HCT116 (cell line): ENCODE data around the gene IL18. TPM values are rescaled to one million over a fixed set of nuclear protein-coding genes. Genes with fewer than 3 reads are reported as not detected.

Experiments
- ATAC-seq: fragments of 200-7000 bp; cut with Tn5 transposase; 2 replicates; pipeline ENCODE4 v1.9.1; 2020; ENCODE audit warnings: mild to moderate bottlenecking, moderate library complexity
- BruUV-seq: library from RNA; stranded (reverse); fragments of 400-500 nt; replicated peaks from 2 replicates; lab custom pipeline; 2021; lab: Mats Ljungman, UMichigan
- CTCF ChIA-PET: fragments of 300-600 bp; sonication (Branson Sonifier 250); formaldehyde crosslinking; loops from one replicate; lab custom pipeline; 2021; ENCODE audit warnings: antibody characterized with exemption; lab: Charles Lee
- POLR2A ChIA-PET: fragments of 300-600, 350-600 bp; sonication (Branson Sonifier 250); formaldehyde crosslinking; loops from one replicate; lab custom pipeline; 2021; ENCODE audit warnings: antibody characterized with exemption; lab: Charles Lee
- RAD21 ChIA-PET, 2 experiments: fragments of 300-600 bp; sonication (Branson Sonifier 250); formaldehyde crosslinking; loops; one replicate each; lab custom pipeline; 2023; ENCODE audit warnings: low total read pairs in 2 of 2; ENCODE audit not compliant: uncharacterized antibody in 2 of 2, unreplicated experiment in 2 of 2, low non-redundant PET in 1 of 2; lab: Charles Lee
- DNase-seq: peaks from one replicate; pipeline ENCODE4 v3.0.0-alpha.2; 2010; ENCODE audit warnings: low read depth, low spot score
- H2AFZ ChIP-seq: fragments of 200-600 bp; shearing (Covaris generic), sonication (generic); 2 replicates; pipeline ENCODE4 v1.6.1; 2017; ENCODE audit warnings: low read depth, mixed run types, mixed read lengths, antibody characterized with exemption, low read length; ENCODE audit not compliant: poor library complexity, severe bottlenecking
- H3K27ac ChIP-seq: 2 replicates; pipeline ENCODE4 v1.5.1; 2012; ENCODE audit warnings: low read depth, low read length
- H3K27me3 ChIP-seq: fragments of 200-600 bp; sonication (generic); 2 replicates; pipeline ENCODE4 v1.6.1; 2016; ENCODE audit warnings: mixed run types, low read length, mixed read lengths; ENCODE audit not compliant: insufficient read depth
- H3K36me3 ChIP-seq, 2 experiments: fragments of 200-500 bp in 1 of 2; fragments of 200-600 bp in 1 of 2; sonication (Bioruptor generic) in 1 of 2; sonication (generic) in 1 of 2; 2 replicates each; pipeline versions ENCODE4 v1.5.1 to v1.6.1; 2014 to 2016; ENCODE audit warnings: low read length in 2 of 2, inconsistent platforms in 1 of 2, mixed read lengths in 1 of 2, mixed run types in 1 of 2; ENCODE audit not compliant: insufficient read depth in 2 of 2, control insufficient read depth in 1 of 2
- H3K4me1 ChIP-seq, 2 experiments: fragments of 200-600 bp in 1 of 2; sonication (generic) in 1 of 2; 2 replicates each; pipeline versions ENCODE4 v1.5.1 to v1.6.1; 2012 to 2017; ENCODE audit warnings: low read length in 2 of 2, inconsistent platforms in 1 of 2, mild to moderate bottlenecking in 1 of 2, mixed read lengths in 1 of 2, mixed run types in 1 of 2, moderate library complexity in 1 of 2; ENCODE audit not compliant: insufficient read depth in 2 of 2, control insufficient read depth in 1 of 2
- H3K4me2 ChIP-seq: fragments of 200-600 bp; sonication (generic); 2 replicates; pipeline ENCODE4 v1.6.1; 2017; ENCODE audit warnings: mixed run types, low read length, mixed read lengths
- H3K4me3 ChIP-seq, 2 experiments: fragments of 200-600 bp in 1 of 2; sonication (generic) in 1 of 2; replicated peaks in 1 of 2; 2 replicates each; pipeline ENCODE4 v1.5.1; 2011 to 2016; ENCODE audit warnings: low read length in 2 of 2, control low read depth in 1 of 2, low read depth in 1 of 2, mild to moderate bottlenecking in 1 of 2, mixed read lengths in 1 of 2, mixed run types in 1 of 2
- H3K79me2 ChIP-seq: fragments of 200-600 bp; sonication (generic); 2 replicates; pipeline ENCODE4 v1.6.1; 2017; ENCODE audit warnings: mild to moderate bottlenecking, mixed run types, low read length, moderate library complexity, mixed read lengths; ENCODE audit not compliant: insufficient read depth
- H3K9ac ChIP-seq: fragments of 200-600 bp; sonication (generic); 2 replicates; pipeline ENCODE4 v1.6.1; 2016; ENCODE audit warnings: low read length, mixed read lengths
- H3K9me2 ChIP-seq: fragments of 200-600 bp; sonication (generic), shearing (Covaris generic); 2 replicates; pipeline ENCODE4 v1.6.1; 2017; ENCODE audit warnings: mixed run types, mild to moderate bottlenecking, moderate library complexity; ENCODE audit not compliant: insufficient read depth
- H3K9me3 ChIP-seq, 2 experiments: fragments of 200-500 bp in 1 of 2; fragments of 200-600 bp in 1 of 2; sonication (Bioruptor generic) in 1 of 2; sonication (generic) in 1 of 2; 2 replicates each; pipeline ENCODE4 v1.6.1; 2014 to 2017; ENCODE audit warnings: low read length in 2 of 2, mixed read lengths in 2 of 2, inconsistent platforms in 1 of 2, low read depth in 1 of 2, mild to moderate bottlenecking in 1 of 2, mixed run types in 1 of 2, moderate library complexity in 1 of 2; ENCODE audit not compliant: control insufficient read depth in 1 of 2, insufficient read depth in 1 of 2
- H4K20me1 ChIP-seq: fragments of 200-600 bp; sonication (generic), shearing (Covaris generic); 2 replicates; pipeline ENCODE4 v1.6.1; 2017; ENCODE audit warnings: mixed run types, mild to moderate bottlenecking, moderate library complexity; ENCODE audit not compliant: insufficient read depth
- ELF1 ChIP-seq: IDR thresholded peaks from 2 replicates; pipeline ENCODE4 v1.6.1; 2012; ENCODE audit warnings: low read depth, borderline replicate concordance
- EZH2 ChIP-seq: fragments of 200-600 bp; sonication (generic); IDR thresholded peaks from 2 replicates; pipeline ENCODE4 v1.6.1; 2017; ENCODE audit warnings: antibody characterized with exemption, mixed run types
- FOSL1 ChIP-seq: IDR thresholded peaks from 2 replicates; pipeline ENCODE4 v1.6.1; 2012; ENCODE audit warnings: low read depth
- MAX ChIP-seq: IDR thresholded peaks from 2 replicates; pipeline ENCODE4 v1.6.1; 2012
- POLR2AphosphoS5 ChIP-seq: IDR thresholded peaks from 2 replicates; pipeline ENCODE4 v1.6.1; 2011; ENCODE audit warnings: mild to moderate bottlenecking, low read depth, low read length, moderate library complexity
- REST ChIP-seq: IDR thresholded peaks from 2 replicates; pipeline ENCODE4 v1.6.1; 2012; ENCODE audit warnings: low read depth
- SIN3A ChIP-seq: IDR thresholded peaks from 2 replicates; pipeline ENCODE4 v1.6.1; 2012; ENCODE audit warnings: low read depth
- SP1 ChIP-seq: IDR thresholded peaks from 2 replicates; pipeline ENCODE4 v1.6.1; 2012; ENCODE audit warnings: low read depth
- ZFX ChIP-seq: fragments of 450-650 bp; IDR thresholded peaks from 2 replicates; pipeline ENCODE4 v1.6.1; 2017
- intact Hi-C: fragments of 100-400 bp; cut with micrococcal nuclease; formaldehyde crosslinking; loops from 2 replicates; pipeline ENCODE4 v1.10.0; 2022
- total RNA-seq: library from RNA; stranded (reverse); gene quantifications from one replicate; pipeline ENCODE4 v1.2.1, GENCODE V29; 2021; ENCODE audit not compliant: unreplicated experiment

IL18 gene
- total RNA-seq, 1 experiment from 2014 or later, result 112 TPM

GRCh38 chr11:112121981-112122615, 41.8 kb downstream of the IL18 start:
- CTCF ChIA-PET, result interaction anchor here (1.3 to 2.2 kb wide), 2 partner anchors 8 to 35 kb away, joined by 3 to 12 read pairs; no protein-coding TSS in a partner anchor
- no TSS peak for BruUV-seq

More at GRCh38 chr11:112121981-112122615, 41.8 kb downstream of the IL18 start:
- Histone ChIP-seq H3K4me3 (no peak overlapping the region), H3K9me3 (no peaks in the 10 kb centered on the region), H4K20me1 (no peaks in the 10 kb centered on the region), H3K27ac (peak overlapping the region; percentile 93), H3K4me2 (peak overlapping the region; percentile 81), H3K79me2 (no peaks in the 10 kb centered on the region), H2AFZ (peak overlapping the region; percentile 28), H3K36me3 (no peaks in the 10 kb centered on the region), H3K9ac (peak overlapping the region; percentile 60), H3K9me2 (no peaks in the 10 kb centered on the region), H3K27me3 (no peaks in the 10 kb centered on the region), H3K4me1 (peaks cover 50 to 80% of the 10 kb centered on the region in 2 experiments)
- ChIA-PET POLR2A (interaction anchor here (0.6 kb wide), 1 partner anchor 32 kb away, joined by 4 read pairs; no protein-coding TSS in a partner anchor), RAD21 (interaction anchor here in 1 of 2 experiments (0.8 kb wide), 1 partner anchor 35 kb away, joined by 3 read pairs; no protein-coding TSS in a partner anchor)
- intact Hi-C loops, result loop anchor here (5.0 kb wide), 1 partner anchor 35 kb away; no protein-coding TSS in a partner anchor
- ATAC-seq (no peak), DNase-seq (no peak)
- no peak for TF ChIP-seq REST
- TF ChIP-seq FOSL1, result no peak
- no peak for TF ChIP-seq ZFX
- no peak for TF ChIP-seq MAX
- no peak for TF ChIP-seq POLR2AphosphoS5
- TF ChIP-seq SIN3A, result no peak
- TF ChIP-seq SP1, result no peak
- no peak for TF ChIP-seq ELF1
- no peak for TF ChIP-seq EZH2
